ENCODE measurements around the gene AUTS2. TPM values are rescaled to one million over a fixed set of nuclear protein-coding genes. Genes with fewer than 3 reads are reported as not detected.

Gene AUTS2
- total RNA-seq, 1 experiment from 2014 or later: 256 TPM

GRCh38 chr7:69609541-69610373 is 11.5 kb downstream of the AUTS2 start:
- TF ChIP-seq CTCF (conservative IDR thresholded peaks at IDR 0.05): no peak
- H2AFZ ChIP-seq (ENCODE audit: low read length): no peak overlapping the region
- no peaks in the 10 kb centered on the region for H3K23me2 ChIP-seq (ENCODE audit: insufficient read length, low read depth, low read length, poor library complexity, severe bottlenecking)
- H3T11ph ChIP-seq (ENCODE audit: low read length): no peak overlapping the region
- H3K56ac ChIP-seq (ENCODE audit: insufficient read length, low read depth, low read length): no peak overlapping the region
- Mint-ChIP-seq H3K27ac (no peak overlapping the region), H3K9me3 (no peaks in the 10 kb centered on the region; a peak in 2 of 5 replicates), H3K4me3 (no peak overlapping the region), H3K36me3 (ENCODE audit: insufficient read depth in 1 of 3, low read depth in 3 of 3) (no peaks in the 10 kb centered on the region; a peak in 2 of 7 replicates), H3K27me3 (ENCODE audit: low read depth) (peaks cover 30% of the 10 kb centered on the region), H3K4me1 (peaks cover 35 to 41% of the 10 kb centered on the region in 2 experiments)
- peaks cover 86% of the 10 kb centered on the region for H3K27me3 ChIP-seq (ENCODE audit: insufficient read depth, low read length)
- no peaks in the 10 kb centered on the region for H3K9me3 ChIP-seq (ENCODE audit: control insufficient read depth, low read depth, low read length)
- H3K18ac ChIP-seq (ENCODE audit: insufficient read length, low read depth, low read length): no peak overlapping the region
- H2BK120ac ChIP-seq (ENCODE audit: low read depth, low read length, poor library complexity, severe bottlenecking): no peak overlapping the region
- no peak overlapping the region for H3K4me2 ChIP-seq (ENCODE audit: insufficient read depth, insufficient read length, low read length)
- no peak overlapping the region for H4K91ac ChIP-seq (ENCODE audit: insufficient read length, low read depth, low read length)
- H3K79me1 ChIP-seq (ENCODE audit: insufficient read depth, low read depth, low read length, poor library complexity, severe bottlenecking): no peaks in the 10 kb centered on the region
- H4K8ac ChIP-seq (replicated peaks; ENCODE audit: insufficient read length, low read depth, low read length): no peak overlapping the region
- no peak overlapping the region for H2AK5ac ChIP-seq (ENCODE audit: insufficient read length, low read length)
- no peak overlapping the region for H3K14ac ChIP-seq (ENCODE audit: insufficient read depth, low read length)
- H4K5ac ChIP-seq (ENCODE audit: insufficient read length, low read depth, low read length): no peak overlapping the region
- H3K4me1 ChIP-seq (ENCODE audit: insufficient read depth, low read length): peaks cover 4% of the 10 kb centered on the region; the same call in 1 of the 2 replicates
- no peak overlapping the region for H3K4ac ChIP-seq (ENCODE audit: low read depth, low read length)
- no peaks in the 10 kb centered on the region for H4K20me1 ChIP-seq (ENCODE audit: control insufficient read depth, insufficient read depth, insufficient read length)
- no peak overlapping the region for H3K23ac ChIP-seq (ENCODE audit: insufficient read length, low read depth, low read length)
- no peaks in the 10 kb centered on the region for H3K79me2 ChIP-seq (ENCODE audit: insufficient read depth, low read length)
- H2BK20ac ChIP-seq (ENCODE audit: low read depth, low read length, poor library complexity, severe bottlenecking): no peak overlapping the region
- H2BK15ac ChIP-seq (ENCODE audit: low read depth, low read length): no peak overlapping the region
- no peak overlapping the region for H2BK12ac ChIP-seq (ENCODE audit: insufficient read length, low read depth, low read length)
- no CpG with 5 or more reads among the region's 5 CpGs for WGBS (ENCODE audit: extremely low coverage, insufficient read length, low lambda C conversion rate)
- H3K27ac ChIP-seq (ENCODE audit: insufficient read length, low read depth, low read length): no peak overlapping the region
- H3K9ac ChIP-seq (ENCODE audit: extremely low read depth, insufficient read length, low read length): no peak overlapping the region
- DNase-seq: no peak
- no peak overlapping the region for H2BK5ac ChIP-seq (ENCODE audit: insufficient read length, low read length)

Data from H9 (cell line).